A673 (cell line): ENCODE results near the gene OOSP1. TPM values are rescaled to one million over a fixed set of nuclear protein-coding genes. Genes with fewer than 3 reads are reported as not detected.

Experiments
- BruUV-seq: library from RNA; stranded (reverse); fragments of 400-500 nt; replicated peaks from 2 replicates; lab custom pipeline; 2021; lab: Mats Ljungman, UMichigan
- CTCF ChIA-PET: fragments of 300-600 bp; sonication (Branson Sonifier 250); formaldehyde crosslinking; loops from one replicate; lab custom pipeline; 2022; ENCODE audit warnings: antibody characterized with exemption; lab: Charles Lee
- POLR2A ChIA-PET: fragments of 300-600 bp; sonication (Branson Sonifier 250); formaldehyde crosslinking; loops from one replicate; lab custom pipeline; 2022; ENCODE audit warnings: antibody characterized with exemption; ENCODE audit not compliant: low non-redundant PET; lab: Charles Lee
- DNase-seq: peaks from one replicate; pipeline ENCODE4 v3.0.0-alpha.2; 2015; ENCODE audit warnings: low spot score
- H3K27ac ChIP-seq: fragments of 200-600 bp; sonication (generic); 2 replicates; pipeline ENCODE4 v1.5.1; 2016; ENCODE audit warnings: mixed run types, low read depth, mild to moderate bottlenecking, mixed read lengths, antibody characterized with exemption, low read length; ENCODE audit not compliant: poor library complexity, severe bottlenecking
- H3K27me3 ChIP-seq: fragments of 200-600 bp; sonication (generic); replicated peaks from 2 replicates; pipeline ENCODE4 v1.6.1; 2017; ENCODE audit warnings: mixed run types, low read depth, mild to moderate bottlenecking, mixed read lengths, antibody characterized with exemption, low read length; ENCODE audit not compliant: insufficient read depth, poor library complexity
- H3K36me3 ChIP-seq: fragments of 200-600 bp; sonication (generic); 2 replicates; pipeline ENCODE4 v1.6.1; 2016; ENCODE audit warnings: mixed run types, mild to moderate bottlenecking, mixed read lengths, antibody characterized with exemption, low read length; ENCODE audit not compliant: insufficient read depth, poor library complexity, severe bottlenecking
- H3K4me1 ChIP-seq: fragments of 200-600 bp; sonication (generic); 2 replicates; pipeline ENCODE4 v1.6.1; 2017; ENCODE audit warnings: mixed run types, mild to moderate bottlenecking, mixed read lengths, antibody characterized with exemption, low read length; ENCODE audit not compliant: insufficient read depth, poor library complexity, severe bottlenecking
- H3K4me3 ChIP-seq: fragments of 200-600 bp; sonication (generic); 2 replicates; pipeline ENCODE4 v1.5.1; 2016; ENCODE audit warnings: low read depth, mixed run types, mild to moderate bottlenecking, mixed read lengths, low read length; ENCODE audit not compliant: poor library complexity, severe bottlenecking
- H3K9me3 ChIP-seq: fragments of 200-600 bp; sonication (generic); 2 replicates; pipeline ENCODE4 v1.6.1; 2016; ENCODE audit warnings: mixed run types, low read depth, mild to moderate bottlenecking, mixed read lengths, antibody characterized with exemption, low read length; ENCODE audit not compliant: poor library complexity, severe bottlenecking
- EZH2 ChIP-seq: fragments of 200-600 bp; sonication (generic); IDR thresholded peaks from 2 replicates; pipeline ENCODE4 v1.6.1; 2017; ENCODE audit warnings: borderline replicate concordance, low read depth, mild to moderate bottlenecking, mixed read lengths, antibody characterized with exemption, low read length; ENCODE audit not compliant: poor library complexity, severe bottlenecking
- intact Hi-C: fragments of 100-400 bp; cut with micrococcal nuclease; formaldehyde crosslinking; loops from one replicate; pipeline ENCODE4 v1.10.0; 2022; ENCODE audit not compliant: unreplicated experiment
- total RNA-seq: library from RNA; stranded (reverse); gene quantifications from 2 replicates; pipeline ENCODE4 v1.2.3, GENCODE V29; 2021
- TF ChIP-seq, protein P1 (sequence below): fragments of 300-800, 200-600 bp; sonication (generic); conservative IDR thresholded peaks from 2 replicates; pipeline ENCODE4 v1.5.1; 2017; ENCODE audit warnings: low read depth, mild to moderate bottlenecking, antibody characterized with exemption, low read length, moderate library complexity, mixed read lengths

Gene OOSP1
- total RNA-seq, 1 experiment from 2014 or later: not detected

DNA sequence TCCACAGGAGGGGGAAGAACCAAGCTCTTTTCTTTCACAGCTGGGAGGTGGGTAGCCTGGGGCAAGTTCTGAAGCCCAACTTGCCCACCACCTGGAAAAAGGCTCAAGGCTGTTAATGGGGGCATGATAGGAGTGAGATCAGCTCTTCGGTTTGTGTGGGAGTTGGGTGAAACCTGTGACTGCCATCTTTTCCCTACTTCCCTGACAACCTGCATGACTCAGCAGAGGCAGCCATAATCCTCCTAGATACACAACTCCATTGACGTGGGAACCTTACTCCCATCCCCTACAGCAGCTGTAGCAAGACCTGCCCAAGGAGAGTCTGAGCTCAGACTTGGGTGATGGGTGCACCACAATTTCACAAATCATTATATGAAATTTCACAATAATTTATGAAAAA lies 65.5 kb downstream of the OOSP1 start:
- H3K4me1 ChIP-seq: no peaks in the 10 kb centered on the region
- ChIA-PET CTCF (no interaction called here), POLR2A (no interaction called here)
- H3K4me3 ChIP-seq: no peak overlapping the region
- DNase-seq: no peak
- no peaks in the 10 kb centered on the region for H3K9me3 ChIP-seq
- no peak overlapping the region for H3K27ac ChIP-seq
- H3K27me3 ChIP-seq: no peaks in the 10 kb centered on the region
- no peaks in the 10 kb centered on the region for H3K36me3 ChIP-seq
- no peak for TF ChIP-seq EZH2
- TF ChIP-seq, protein P1, sequence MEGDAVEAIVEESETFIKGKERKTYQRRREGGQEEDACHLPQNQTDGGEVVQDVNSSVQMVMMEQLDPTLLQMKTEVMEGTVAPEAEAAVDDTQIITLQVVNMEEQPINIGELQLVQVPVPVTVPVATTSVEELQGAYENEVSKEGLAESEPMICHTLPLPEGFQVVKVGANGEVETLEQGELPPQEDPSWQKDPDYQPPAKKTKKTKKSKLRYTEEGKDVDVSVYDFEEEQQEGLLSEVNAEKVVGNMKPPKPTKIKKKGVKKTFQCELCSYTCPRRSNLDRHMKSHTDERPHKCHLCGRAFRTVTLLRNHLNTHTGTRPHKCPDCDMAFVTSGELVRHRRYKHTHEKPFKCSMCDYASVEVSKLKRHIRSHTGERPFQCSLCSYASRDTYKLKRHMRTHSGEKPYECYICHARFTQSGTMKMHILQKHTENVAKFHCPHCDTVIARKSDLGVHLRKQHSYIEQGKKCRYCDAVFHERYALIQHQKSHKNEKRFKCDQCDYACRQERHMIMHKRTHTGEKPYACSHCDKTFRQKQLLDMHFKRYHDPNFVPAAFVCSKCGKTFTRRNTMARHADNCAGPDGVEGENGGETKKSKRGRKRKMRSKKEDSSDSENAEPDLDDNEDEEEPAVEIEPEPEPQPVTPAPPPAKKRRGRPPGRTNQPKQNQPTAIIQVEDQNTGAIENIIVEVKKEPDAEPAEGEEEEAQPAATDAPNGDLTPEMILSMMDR: no peak
- no TSS peak for BruUV-seq
- intact Hi-C loops: no loop called here

DNA sequence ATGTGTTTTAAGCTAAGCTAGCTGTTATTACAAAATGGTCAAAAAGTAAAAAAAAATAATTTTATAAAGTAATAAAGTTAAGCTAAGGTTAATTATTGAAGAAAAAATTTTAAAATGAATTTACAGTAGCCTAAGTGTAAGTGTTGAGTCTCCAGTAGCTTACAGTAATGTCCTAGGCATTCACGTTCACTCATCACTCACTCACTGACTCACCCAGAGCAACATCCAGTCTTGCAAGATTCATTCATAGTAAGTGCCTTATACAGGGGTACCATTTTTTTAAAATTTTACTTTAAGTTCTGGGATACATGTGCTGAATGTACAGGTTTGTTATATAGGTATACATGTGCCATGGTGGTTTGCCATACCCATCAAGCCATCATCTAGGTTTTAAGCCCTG lies 67.1 kb downstream of the OOSP1 start:
- TF ChIP-seq, protein P1: no peak
- no peak for TF ChIP-seq EZH2
- POLR2A ChIA-PET: no interaction called here
- DNase-seq: no peak
- H3K4me3 ChIP-seq: no peak overlapping the region
- no peaks in the 10 kb centered on the region for H3K9me3 ChIP-seq
- BruUV-seq: no TSS peak
- H3K27me3 ChIP-seq: no peaks in the 10 kb centered on the region
- no peaks in the 10 kb centered on the region for H3K4me1 ChIP-seq
- H3K27ac ChIP-seq: no peak overlapping the region
- no peaks in the 10 kb centered on the region for H3K36me3 ChIP-seq
- CTCF ChIA-PET: no interaction called here
- intact Hi-C loops: no loop called here

Other genes starting within 250 kb of the OOSP1 start
- not detected in 2 replicates for gene OR10V1, start 224.6 kb upstream of the OOSP1 start, total RNA-seq
- gene STX3, start 183.1 kb upstream of the OOSP1 start, total RNA-seq: 10.1 and 16.0 TPM in 2 replicates
- gene MRPL16, start 127.7 kb upstream of the OOSP1 start, total RNA-seq: 53.4 and 57.5 TPM in 2 replicates
- gene CBLIF, start 92.9 kb upstream of the OOSP1 start, total RNA-seq: not detected in 2 replicates
- gene TCN1, start 71.9 kb upstream of the OOSP1 start, total RNA-seq: not detected in 2 replicates
- gene OOSP3, start 59.6 kb upstream of the OOSP1 start, total RNA-seq: not detected in 2 replicates
- gene OOSP4A, start 25.6 kb downstream of the OOSP1 start, total RNA-seq: not detected in 2 replicates
- not detected in 2 replicates for gene OOSP4B, start 78.7 kb downstream of the OOSP1 start, total RNA-seq
- not detected in 2 replicates for gene OOSP2, start 102.0 kb downstream of the OOSP1 start, total RNA-seq
- not detected in 2 replicates for gene MS4A3, start 118.2 kb downstream of the OOSP1 start, total RNA-seq
- gene MS4A2, start 150.2 kb downstream of the OOSP1 start, total RNA-seq: not detected in 2 replicates
- gene MS4A6A, start 244.7 kb downstream of the OOSP1 start, total RNA-seq: not detected in 2 replicates